Lung microvascular endothelial cell (primary cell): ENCODE results near the gene LRP3. TPM values are rescaled to one million over a fixed set of nuclear protein-coding genes. Genes with fewer than 3 reads are reported as not detected.
"Not testable (repeated sequence)": the region's sequence is repeated elsewhere in the genome, so short reads cannot be mapped to it uniquely, and the experiment has no call there.

Experiments used
- DNase-seq, 2 donors: peaks; one replicate each; pipeline versions ENCODE4 v3.0.0 to v3.0.0-alpha.2; 2010; ENCODE audit warnings: low read depth in 2 of 2
- total RNA-seq: library from RNA; depleted of rRNA; stranded (reverse); fragments of >200 nt; gene quantifications from 2 replicates; pipeline ENCODE4 v1.2.1, GENCODE V29; 2014

LRP3 gene
- total RNA-seq, result 3.2 and 5.2 TPM in 2 replicates

GRCh38 chr19:33193865-33194362 lies at the start of gene LRP3:
Gene LRP3 (plus strand): TSS chr19:33194330. CDS start chr19:33194786, 456 bp downstream.
- peak in 1 of 2 donors; percentile 46 for DNase-seq

GRCh38 chr19:33146209-33146608 lies 47.9 kb upstream of the LRP3 start:
- no peak for DNase-seq

- no peak for DNase-seq
Measured at GRCh38 chr19:33147538-33147937, 46.6 kb upstream of the LRP3 start.

GRCh38 chr19:33150852-33151518 lies 43.1 kb upstream of the LRP3 start:
- DNase-seq, result no peak

GRCh38 chr19:33152176-33152575 lies 42.0 kb upstream of the LRP3 start:
- DNase-seq, result no peak

- not testable (repeated sequence) for DNase-seq
Measured at GRCh38 chr19:33152625-33153024, 41.5 kb upstream of the LRP3 start.

- not testable (repeated sequence) for DNase-seq
Measured at GRCh38 chr19:33154313-33154712, 39.8 kb upstream of the LRP3 start.

GRCh38 chr19:33156334-33156733 lies 37.8 kb upstream of the LRP3 start:
- no peak for DNase-seq

GRCh38 chr19:33157906-33158305 lies 36.2 kb upstream of the LRP3 start:
- DNase-seq, result no peak

- DNase-seq, result no peak
Measured at GRCh38 chr19:33158365-33158764, 35.8 kb upstream of the LRP3 start.

GRCh38 chr19:33159149-33159548 lies 35.0 kb upstream of the LRP3 start:
- no peak for DNase-seq

- DNase-seq, result no peak
Measured at GRCh38 chr19:33159893-33160292, 34.2 kb upstream of the LRP3 start.

- no peak for DNase-seq
Measured at GRCh38 chr19:33161201-33161600, 32.9 kb upstream of the LRP3 start.

GRCh38 chr19:33163481-33163880 lies 30.6 kb upstream of the LRP3 start:
- no peak for DNase-seq

- DNase-seq, result not testable (repeated sequence)
Measured at GRCh38 chr19:33166037-33166436, 28.1 kb upstream of the LRP3 start.

- no peak for DNase-seq
Measured at GRCh38 chr19:33167438-33167837, 26.7 kb upstream of the LRP3 start.

- DNase-seq, result no peak
Measured at GRCh38 chr19:33168528-33168927, 25.6 kb upstream of the LRP3 start.

GRCh38 chr19:33171222-33171795 lies 22.8 kb upstream of the LRP3 start:
- DNase-seq, result no peak

GRCh38 chr19:33171916-33172359 lies 22.2 kb upstream of the LRP3 start:
- no peak for DNase-seq

GRCh38 chr19:33174186-33174585 lies 19.9 kb upstream of the LRP3 start:
- DNase-seq, result no peak

- DNase-seq, result no peak
Measured at GRCh38 chr19:33175156-33175782, 18.9 kb upstream of the LRP3 start.

GRCh38 chr19:33175886-33176669 lies 18.1 kb upstream of the LRP3 start:
- peak; percentile 54 to 59 for DNase-seq
